ENCODE measurements around the gene SLC46A3.
"Not testable (repeated sequence)": the region's sequence is repeated elsewhere in the genome, so short reads cannot be mapped to it uniquely, and the experiment has no call there.

Gene SLC46A3

GRCh38 chr13:28729541-28729940, 10.8 kb upstream of the SLC46A3 start:
- DNase-seq = no peak

- no peak for DNase-seq
Measured at GRCh38 chr13:28728642-28729041, 9.9 kb upstream of the SLC46A3 start.

- DNase-seq = no peak
Measured at GRCh38 chr13:28725046-28725610, 6.4 kb upstream of the SLC46A3 start.

GRCh38 chr13:28723806-28724205, 5.0 kb upstream of the SLC46A3 start:
- DNase-seq = no peak

- DNase-seq = no peak
Measured at GRCh38 chr13:28719227-28720055, 671 bp upstream of the SLC46A3 start.

GRCh38 chr13:28718196-28718542, 601 bp downstream of the SLC46A3 start:
- no peak for DNase-seq

GRCh38 chr13:28717170-28717569, 1.6 kb downstream of the SLC46A3 start:
- no peak for DNase-seq

- DNase-seq = no peak
Measured at GRCh38 chr13:28716511-28716910, 2.3 kb downstream of the SLC46A3 start.

- DNase-seq = no peak
Measured at GRCh38 chr13:28714651-28715050, 4.1 kb downstream of the SLC46A3 start.

- DNase-seq = no peak
Measured at GRCh38 chr13:28710161-28710560, 8.6 kb downstream of the SLC46A3 start.

- DNase-seq = peak; percentile 16
Measured at GRCh38 chr13:28707629-28708427, 10.9 kb downstream of the SLC46A3 start.

- no peak for DNase-seq
Measured at GRCh38 chr13:28705461-28706083, 13.2 kb downstream of the SLC46A3 start.

- DNase-seq = no peak
Measured at GRCh38 chr13:28704919-28705318, 13.9 kb downstream of the SLC46A3 start.

- DNase-seq = no peak
Measured at GRCh38 chr13:28704282-28704681, 14.5 kb downstream of the SLC46A3 start.

- no peak for DNase-seq
Measured at GRCh38 chr13:28699246-28699645, 19.5 kb downstream of the SLC46A3 start.

GRCh38 chr13:28697441-28697840, 21.3 kb downstream of the SLC46A3 start:
- no peak for DNase-seq

- not testable (repeated sequence) for DNase-seq
Measured at GRCh38 chr13:28693605-28694491, 24.9 kb downstream of the SLC46A3 start.

GRCh38 chr13:28685892-28686291, 32.9 kb downstream of the SLC46A3 start:
- DNase-seq = no peak

GRCh38 chr13:28685114-28685513, 33.7 kb downstream of the SLC46A3 start:
- no peak for DNase-seq

GRCh38 chr13:28684257-28684656, 34.5 kb downstream of the SLC46A3 start:
- no peak for DNase-seq

- not testable (repeated sequence) for DNase-seq
Measured at GRCh38 chr13:28683169-28683568, 35.6 kb downstream of the SLC46A3 start.

GRCh38 chr13:28680541-28680940, 38.2 kb downstream of the SLC46A3 start:
- DNase-seq = no peak

Measured in CD4-positive, alpha-beta T cell treated with Interleukin-21 for 1 hour (primary cell).